ENCODE measurements around the gene PEX5.
A peak's percentile ranks its signal among the peaks of the same experiment; 100 is the strongest.

Gene PEX5

GRCh38 chr12:7154901-7155470, 34.5 kb upstream of the PEX5 start:
- Histone ChIP-seq H3K27ac (ENCODE audit: poor library complexity, severe bottlenecking) (no peak overlapping the region), H3K27me3 (ENCODE audit: insufficient read depth, poor library complexity, severe bottlenecking) (no peaks in the 10 kb centered on the region), H3K9me3 (ENCODE audit: severe bottlenecking) (no peaks in the 10 kb centered on the region), H3K36me3 (ENCODE audit: low read depth) (no peaks in the 10 kb centered on the region), H3K4me1 (ENCODE audit: insufficient read depth, poor library complexity, severe bottlenecking) (peaks cover 5% of the 10 kb centered on the region), H3K4me3 (ENCODE audit: severe bottlenecking) (no peak overlapping the region)
- TF ChIP-seq CTCF (IDR thresholded peaks at IDR 0.05; ENCODE audit: poor library complexity, severe bottlenecking), result no peak
- DNase-seq (ENCODE audit: low spot score) (no peak), ATAC-seq (ENCODE audit: low read depth) (no peak)

GRCh38 chr12:7155471-7156034, 33.9 kb upstream of the PEX5 start:
- DNase-seq (ENCODE audit: low spot score), result no peak
- peak; percentile 77 for ATAC-seq (ENCODE audit: low read depth)
- Histone ChIP-seq H3K9me3 (ENCODE audit: severe bottlenecking) (no peaks in the 10 kb centered on the region), H3K4me1 (ENCODE audit: insufficient read depth, poor library complexity, severe bottlenecking) (peaks cover 5% of the 10 kb centered on the region), H3K27me3 (ENCODE audit: insufficient read depth, poor library complexity, severe bottlenecking) (no peaks in the 10 kb centered on the region), H3K4me3 (ENCODE audit: severe bottlenecking) (no peak overlapping the region), H3K27ac (ENCODE audit: poor library complexity, severe bottlenecking) (no peak overlapping the region), H3K36me3 (ENCODE audit: low read depth) (no peaks in the 10 kb centered on the region)
- TF ChIP-seq CTCF (IDR thresholded peaks at IDR 0.05; ENCODE audit: poor library complexity, severe bottlenecking), result no peak

GRCh38 chr12:7156259-7157197, 33.0 kb upstream of the PEX5 start:
- Histone ChIP-seq H3K27ac (ENCODE audit: poor library complexity, severe bottlenecking) (no peak overlapping the region), H3K4me1 (ENCODE audit: insufficient read depth, poor library complexity, severe bottlenecking) (peaks cover 5% of the 10 kb centered on the region), H3K27me3 (ENCODE audit: insufficient read depth, poor library complexity, severe bottlenecking) (no peaks in the 10 kb centered on the region), H3K9me3 (ENCODE audit: severe bottlenecking) (no peaks in the 10 kb centered on the region), H3K4me3 (ENCODE audit: severe bottlenecking) (no peak overlapping the region), H3K36me3 (ENCODE audit: low read depth) (no peaks in the 10 kb centered on the region)
- TF ChIP-seq CTCF (IDR thresholded peaks at IDR 0.05; ENCODE audit: poor library complexity, severe bottlenecking), result no peak
- DNase-seq (ENCODE audit: low spot score) (no peak), ATAC-seq (ENCODE audit: low read depth) (no peak)

- H3K4me1 ChIP-seq (ENCODE audit: insufficient read depth, poor library complexity, severe bottlenecking), result peaks cover 5% of the 10 kb centered on the region
These were observed 32.1 kb upstream of the PEX5 start for GRCh38 chr12:7157391-7157790.

More at GRCh38 chr12:7157391-7157790, 32.1 kb upstream of the PEX5 start:
- no peak overlapping the region for H3K27ac ChIP-seq (ENCODE audit: poor library complexity, severe bottlenecking)
- no peak for ATAC-seq (ENCODE audit: low read depth)
- no peak for TF ChIP-seq CTCF (IDR thresholded peaks at IDR 0.05; ENCODE audit: poor library complexity, severe bottlenecking)
- no peaks in the 10 kb centered on the region for H3K9me3 ChIP-seq (ENCODE audit: severe bottlenecking)
- H3K36me3 ChIP-seq (ENCODE audit: low read depth), result no peaks in the 10 kb centered on the region
- no peak for DNase-seq (ENCODE audit: low spot score)
- no peak overlapping the region for H3K4me3 ChIP-seq (ENCODE audit: severe bottlenecking)
- no peaks in the 10 kb centered on the region for H3K27me3 ChIP-seq (ENCODE audit: insufficient read depth, poor library complexity, severe bottlenecking)
